Left ventricle myocardium inferior (tissue), 1 donor: ENCODE measurements around the gene PTPRS. TPM values are rescaled to one million over a fixed set of nuclear protein-coding genes. Genes with fewer than 3 reads are reported as not detected.

Experiments
- DNase-seq: peaks from one replicate; pipeline ENCODE4 v3.0.0-alpha.2; 2020
- H3K27ac ChIP-seq: fragments of 200-600 bp; replicated peaks from 2 replicates; pipeline ENCODE4 v1.8.0; 2021
- H3K27me3 ChIP-seq: fragments of 200-600 bp; 2 replicates; pipeline ENCODE4 v1.8.0; 2021; ENCODE audit warnings: low read depth
- H3K36me3 ChIP-seq: fragments of 200-600 bp; 2 replicates; pipeline ENCODE4 v1.8.0; 2021
- H3K4me1 ChIP-seq: fragments of 200-600 bp; 2 replicates; pipeline ENCODE4 v1.8.0; 2021
- H3K4me3 ChIP-seq: fragments of 200-600 bp; 2 replicates; pipeline ENCODE4 v1.8.0; 2021; ENCODE audit warnings: mild to moderate bottlenecking, moderate library complexity
- H3K9me3 ChIP-seq: fragments of 200-600 bp; replicated peaks from 2 replicates; pipeline ENCODE4 v1.8.0; 2021
- intact Hi-C: fragments of 100-400 bp; cut with micrococcal nuclease; formaldehyde crosslinking; loops from one replicate; pipeline ENCODE4 v1.11.0; 2022
- total RNA-seq: library from RNA; stranded (reverse); fragmentation: NEBNext Ultra II Directional; extraction: Animal tissue kit (Norgen Biotek cat#: 25700); gene quantifications from one replicate; pipeline ENCODE4 v1.2.1, GENCODE V29; 2021
- TF ChIP-seq, protein P1 (sequence below): fragments of 200-600 bp; IDR thresholded peaks from 2 replicates; pipeline ENCODE4 v1.8.0; 2021; ENCODE audit warnings: antibody characterized with exemption, mild to moderate bottlenecking, borderline replicate concordance
- donor health status: DM: no; HTN: yes; CAD: no; lungs with severe emphysema.

Gene PTPRS
- total RNA-seq, 1 donor from 2014 or later: 40.0 TPM

DNA sequence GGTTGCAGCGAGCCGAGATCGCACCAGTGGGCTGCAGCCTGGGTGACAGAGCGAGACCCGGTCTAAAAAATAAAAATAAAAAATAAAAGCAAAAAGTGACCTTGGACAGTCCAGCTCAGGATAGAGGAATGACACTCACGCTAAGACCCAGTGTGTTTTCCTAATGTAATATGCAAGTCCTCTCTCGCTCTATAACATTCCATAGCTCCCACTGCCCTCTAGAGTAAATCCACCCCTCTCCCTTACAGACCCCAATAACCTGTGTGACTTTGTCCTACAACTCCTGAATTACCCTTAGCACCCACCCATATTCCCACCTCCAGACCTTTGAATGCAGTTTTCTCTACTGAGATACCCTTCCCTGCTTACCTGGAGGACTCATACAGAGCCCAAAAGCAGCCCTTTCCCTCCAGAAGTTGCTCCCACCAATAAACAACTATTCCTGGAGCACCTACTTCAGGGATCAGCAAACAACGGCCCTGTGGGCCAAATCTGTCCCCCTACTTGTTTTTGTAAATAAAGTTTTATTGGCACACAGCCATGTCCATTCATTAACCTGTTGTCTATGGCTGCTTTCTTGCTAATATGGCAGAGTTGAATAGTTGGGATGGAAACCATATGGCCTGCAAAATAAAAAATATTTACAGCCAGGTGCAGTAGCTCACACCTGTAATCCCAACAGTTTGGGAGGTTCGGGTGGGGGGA is 39.8 kb upstream of the PTPRS start:
- peaks cover 15% of the 10 kb centered on the region for H3K27me3 ChIP-seq
- no peaks in the 10 kb centered on the region for H3K36me3 ChIP-seq
- no peaks in the 10 kb centered on the region for H3K4me1 ChIP-seq
- DNase-seq: no peak
- TF ChIP-seq, protein P1, sequence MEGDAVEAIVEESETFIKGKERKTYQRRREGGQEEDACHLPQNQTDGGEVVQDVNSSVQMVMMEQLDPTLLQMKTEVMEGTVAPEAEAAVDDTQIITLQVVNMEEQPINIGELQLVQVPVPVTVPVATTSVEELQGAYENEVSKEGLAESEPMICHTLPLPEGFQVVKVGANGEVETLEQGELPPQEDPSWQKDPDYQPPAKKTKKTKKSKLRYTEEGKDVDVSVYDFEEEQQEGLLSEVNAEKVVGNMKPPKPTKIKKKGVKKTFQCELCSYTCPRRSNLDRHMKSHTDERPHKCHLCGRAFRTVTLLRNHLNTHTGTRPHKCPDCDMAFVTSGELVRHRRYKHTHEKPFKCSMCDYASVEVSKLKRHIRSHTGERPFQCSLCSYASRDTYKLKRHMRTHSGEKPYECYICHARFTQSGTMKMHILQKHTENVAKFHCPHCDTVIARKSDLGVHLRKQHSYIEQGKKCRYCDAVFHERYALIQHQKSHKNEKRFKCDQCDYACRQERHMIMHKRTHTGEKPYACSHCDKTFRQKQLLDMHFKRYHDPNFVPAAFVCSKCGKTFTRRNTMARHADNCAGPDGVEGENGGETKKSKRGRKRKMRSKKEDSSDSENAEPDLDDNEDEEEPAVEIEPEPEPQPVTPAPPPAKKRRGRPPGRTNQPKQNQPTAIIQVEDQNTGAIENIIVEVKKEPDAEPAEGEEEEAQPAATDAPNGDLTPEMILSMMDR: no peak
- no peak overlapping the region for H3K4me3 ChIP-seq
- intact Hi-C loops: no loop called here
- H3K27ac ChIP-seq: no peak overlapping the region
- peaks cover 42% of the 10 kb centered on the region for H3K9me3 ChIP-seq

DNA sequence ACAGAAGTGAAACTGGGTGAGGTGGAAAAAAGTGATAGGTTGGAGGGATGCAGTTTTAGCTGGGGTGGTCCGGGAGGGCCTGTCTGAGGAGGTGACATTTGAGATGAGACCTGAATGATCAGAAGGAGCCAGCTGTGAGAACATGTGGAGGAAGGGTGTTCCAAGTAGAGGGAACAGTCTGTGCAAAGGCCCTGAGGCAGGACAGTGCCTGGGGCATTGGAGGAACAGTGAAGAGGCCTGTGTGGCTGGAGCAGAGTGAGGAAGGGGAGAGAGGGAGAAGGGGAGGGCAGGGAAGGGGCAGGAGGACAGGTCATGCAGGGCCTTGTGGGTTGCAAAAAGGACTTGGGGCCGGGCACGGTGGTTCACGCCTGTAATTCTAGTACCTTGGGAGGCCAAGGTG is 36.3 kb upstream of the PTPRS start:
- H3K9me3 ChIP-seq: peaks cover 16% of the 10 kb centered on the region
- intact Hi-C loops: no loop called here
- DNase-seq: no peak
- no peaks in the 10 kb centered on the region for H3K4me1 ChIP-seq
- H3K4me3 ChIP-seq: no peak overlapping the region
- H3K27me3 ChIP-seq: peaks cover 23% of the 10 kb centered on the region
- H3K27ac ChIP-seq: no peak overlapping the region
- TF ChIP-seq, protein P1: no peak
- H3K36me3 ChIP-seq: no peaks in the 10 kb centered on the region

DNA sequence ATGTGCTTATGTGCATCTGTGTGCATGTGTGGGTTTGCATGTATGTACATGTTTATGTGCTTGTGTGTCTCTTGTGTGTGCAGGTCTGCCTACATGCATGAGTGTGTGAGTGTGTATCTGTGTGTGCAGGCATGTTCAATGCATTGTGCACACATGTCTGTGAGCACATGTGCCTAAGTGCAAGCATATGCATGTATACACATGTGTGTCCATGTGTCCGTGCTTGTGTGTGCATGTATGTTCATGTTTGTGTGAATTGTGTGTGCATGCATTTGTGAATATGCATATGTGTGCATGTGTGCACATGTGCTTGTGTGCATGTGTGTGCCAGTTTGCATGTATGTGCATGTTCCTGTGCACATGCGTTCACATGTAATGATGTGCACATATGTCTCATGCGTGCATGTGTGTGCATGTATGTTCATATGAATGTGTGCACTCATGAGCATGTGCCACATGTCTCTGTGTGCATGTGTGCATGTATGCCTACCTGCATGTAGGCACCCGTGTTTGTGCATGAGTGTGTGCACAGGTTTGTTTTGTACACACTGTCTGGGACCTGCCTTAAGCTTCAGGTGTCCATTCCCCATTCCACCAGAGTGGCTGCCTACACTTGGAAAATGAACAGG is 32.1 kb upstream of the PTPRS start:
- H3K27me3 ChIP-seq: peaks cover 46% of the 10 kb centered on the region

DNA sequence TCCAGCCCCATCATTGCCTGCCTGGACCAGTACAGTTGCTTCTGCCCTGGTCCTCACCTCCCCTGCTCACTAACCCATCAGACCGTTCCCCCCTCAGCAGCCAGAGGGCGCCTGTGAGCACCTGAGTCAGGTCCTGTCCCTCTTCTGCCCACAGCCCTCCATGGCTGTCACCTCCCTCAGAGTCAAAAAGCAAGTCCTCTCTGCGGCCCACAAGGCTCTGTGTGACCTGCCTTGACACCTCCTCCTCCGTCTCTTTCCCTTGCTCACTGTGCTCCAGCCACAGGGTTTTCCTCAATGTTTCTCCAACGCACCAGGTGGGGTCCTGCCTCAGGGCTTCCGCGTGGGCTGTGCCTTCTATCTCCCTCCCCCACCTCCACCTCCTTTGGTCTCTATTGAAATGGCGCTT is 29.4 kb upstream of the PTPRS start:
- Histone ChIP-seq H3K9me3 (no peaks in the 10 kb centered on the region), H3K4me3 (no peak overlapping the region), H3K36me3 (no peaks in the 10 kb centered on the region), H3K27ac (no peak overlapping the region), H3K27me3 (peaks cover 59% of the 10 kb centered on the region), H3K4me1 (no peaks in the 10 kb centered on the region)
- DNase-seq: peak; percentile 18
- intact Hi-C loops: no loop called here
- TF ChIP-seq, protein P1: peak; percentile 46

More for the DNA sequence above, 32.1 kb upstream of the PTPRS start:
- Histone ChIP-seq H3K4me1 (no peaks in the 10 kb centered on the region), H3K4me3 (no peak overlapping the region), H3K27ac (no peak overlapping the region), H3K36me3 (no peaks in the 10 kb centered on the region), H3K9me3 (no peaks in the 10 kb centered on the region)
- DNase-seq: no peak
- TF ChIP-seq, protein P1: no peak
- intact Hi-C loops: no loop called here

DNA sequence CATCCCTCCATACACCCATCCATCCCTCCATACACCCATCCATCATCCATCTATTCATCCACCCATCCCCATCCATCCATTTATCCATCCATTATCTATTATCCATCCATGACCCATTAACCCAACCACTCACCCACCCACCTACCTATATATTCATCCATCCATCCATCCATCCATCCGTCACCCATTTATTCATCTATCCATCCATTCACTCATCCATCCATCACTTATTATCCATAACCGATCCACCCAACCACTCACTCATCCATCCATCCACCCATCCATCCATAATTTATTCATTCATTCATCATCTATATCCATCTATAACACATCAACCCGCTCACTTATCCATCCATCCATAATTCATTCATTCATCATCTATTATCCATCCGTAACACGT is 28.7 kb upstream of the PTPRS start:
- Histone ChIP-seq H3K9me3 (no peaks in the 10 kb centered on the region), H3K4me1 (no peaks in the 10 kb centered on the region), H3K27me3 (peaks cover 58% of the 10 kb centered on the region), H3K27ac (no peak overlapping the region), H3K36me3 (no peaks in the 10 kb centered on the region), H3K4me3 (no peak overlapping the region)
- intact Hi-C loops: no loop called here
- DNase-seq: no peak
- TF ChIP-seq, protein P1: no peak
